Left cardiac atrium (tissue), 4 donors: ENCODE measurements around the gene SLC24A3. TPM values are rescaled to one million over a fixed set of nuclear protein-coding genes. Genes with fewer than 3 reads are reported as not detected.
"Not testable (repeated sequence)": the region's sequence is repeated elsewhere in the genome, so short reads cannot be mapped to it uniquely, and the experiment has no call there.

Experiments used
- ATAC-seq, 2 donors: fragments of 200-7000 bp; cut with Tn5 transposase; one replicate each; pipeline ENCODE4 v1.9.1; 2020; ENCODE audit warnings: mild to moderate bottlenecking in 2 of 2, moderate library complexity in 2 of 2
- DNase-seq: peaks from one replicate; pipeline ENCODE4 v3.0.0-alpha.2; 2020
- intact Hi-C, 2 donors: fragments of 100-400 bp; cut with DNase I; formaldehyde crosslinking; loops; one replicate each; pipeline versions ENCODE4 v1.14.1 to v1.15.1; 2022 to 2023
- total RNA-seq, 2 donors: library from RNA; stranded (reverse); fragmentation: NEBNext Ultra II Directional; extraction: Animal tissue kit (Norgen Biotek cat#: 25700); gene quantifications; one replicate each; pipeline ENCODE4 v1.2.1, GENCODE V29; 2021
- donor health status: DM: no; HTN: yes; CAD: no.
- donor health status: DM: no; HTN: yes; CAD: no; lungs with severe emphysema.
- donor health status: DM: yes; HTN: yes; CAD: no.
- donor health status: Dilated cardiomyopathy.

The SLC24A3 gene
- total RNA-seq, 2 donors from 2014 or later, result 2.1 to 4.1 TPM

GRCh38 chr20:19747903-19748302 is 535.5 kb downstream of the SLC24A3 start:
- DNase-seq, result no peak
- ATAC-seq, result no peak
- intact Hi-C loops, result loop anchor here in 1 of 2 donors (10.0 kb wide), 1 partner anchor 53 kb away; no protein-coding TSS in a partner anchor

- ATAC-seq, result no peak
- intact Hi-C loops, result loop anchor here in 1 of 2 donors (10.0 kb wide), 1 partner anchor 54 kb away; no protein-coding TSS in a partner anchor
These were observed 536.2 kb downstream of the SLC24A3 start for GRCh38 chr20:19748681-19749080.

DNA sequence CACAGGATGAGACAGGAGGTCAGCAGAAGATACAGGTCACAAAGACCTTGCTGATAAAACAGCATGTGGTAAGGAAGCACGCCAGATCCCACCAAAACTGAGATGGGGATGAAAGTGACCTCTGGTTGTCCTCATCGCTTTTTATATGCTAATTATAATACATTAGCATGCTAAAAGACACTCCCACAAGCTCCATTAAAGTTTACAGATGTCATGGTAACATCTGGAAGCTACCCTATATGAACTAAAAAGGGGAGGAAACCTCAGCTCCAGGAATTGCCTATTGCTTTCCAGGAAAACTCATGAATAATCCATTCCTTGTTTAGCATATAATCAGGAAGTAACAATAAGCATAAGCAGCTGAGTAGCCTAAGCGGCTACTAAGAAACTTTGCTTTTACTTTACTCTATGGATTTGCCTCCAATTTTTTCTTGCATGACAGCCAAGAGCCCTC is 537.2 kb downstream of the SLC24A3 start:
- intact Hi-C loops, result loop anchor here in 1 of 2 donors (10.0 kb wide), 1 partner anchor 55 kb away; no protein-coding TSS in a partner anchor
- DNase-seq (no peak), ATAC-seq (no peak)

More at GRCh38 chr20:19748681-19749080, 536.2 kb downstream of the SLC24A3 start:
- no peak for DNase-seq

DNA sequence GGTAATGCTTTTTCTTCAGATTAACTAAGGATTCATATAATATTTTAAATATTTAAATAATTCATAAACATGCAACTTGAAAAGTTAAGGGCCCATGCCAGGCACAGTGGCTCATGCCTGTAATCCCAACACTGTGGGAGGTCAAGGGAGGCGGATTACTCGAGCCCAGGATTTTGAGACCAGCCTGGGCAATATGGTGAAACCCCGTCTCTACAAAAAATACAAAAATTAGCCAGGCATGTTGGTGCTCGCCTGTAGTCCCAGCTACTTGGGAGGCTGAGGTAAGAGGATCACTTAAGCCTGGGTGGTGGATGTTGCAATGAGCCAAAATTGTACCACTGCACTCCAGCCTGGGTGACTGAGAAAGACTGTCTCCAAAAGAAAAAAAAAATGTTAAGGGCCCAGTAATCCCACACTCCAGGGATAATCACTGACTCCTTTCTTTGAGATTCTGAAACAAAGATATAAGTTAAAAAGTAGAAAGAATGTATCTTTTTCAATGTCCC is 537.7 kb downstream of the SLC24A3 start:
- intact Hi-C loops, result no loop called here
- no peak for ATAC-seq

DNA sequence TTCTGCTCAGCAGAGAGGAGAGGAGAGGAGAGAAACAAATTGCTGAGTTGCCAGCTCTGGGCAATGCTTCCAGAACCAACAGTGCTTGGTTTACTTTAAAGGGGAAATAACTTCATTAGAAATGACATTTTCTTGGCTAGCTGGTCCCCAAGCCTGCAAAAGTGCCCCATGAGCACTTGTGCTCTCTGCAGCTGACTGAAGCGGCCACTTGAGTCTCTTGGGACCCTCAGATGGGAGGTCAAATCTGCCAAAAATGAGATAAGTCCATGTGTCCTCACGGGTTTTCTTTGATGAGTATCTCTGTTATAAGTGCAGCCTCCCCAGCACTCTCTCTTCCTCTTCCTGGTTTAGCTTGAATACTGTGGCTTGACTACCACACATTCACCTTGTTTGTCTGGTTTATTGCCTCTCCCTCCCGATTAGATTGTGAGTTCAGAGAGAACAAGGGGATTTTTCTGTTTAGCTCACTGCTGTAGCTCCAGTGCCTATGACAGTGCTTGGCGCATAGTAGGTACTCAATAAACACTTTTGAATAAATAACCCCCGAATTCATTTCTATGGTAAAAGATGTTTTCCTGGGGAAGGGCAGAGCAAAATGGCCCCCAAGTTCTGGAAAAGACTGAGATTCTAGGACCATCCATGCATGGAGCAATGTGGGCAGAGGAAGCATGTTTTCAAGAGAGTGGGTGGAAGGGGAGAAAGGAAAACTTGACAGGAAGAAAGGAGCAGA is 538.6 kb downstream of the SLC24A3 start:
- intact Hi-C loops, result no loop called here
- ATAC-seq, result peak in 1 of 2 donors; percentile 42
- no peak for DNase-seq

More for the DNA sequence above, 537.7 kb downstream of the SLC24A3 start:
- DNase-seq, result no peak

- ATAC-seq, DNase-seq, intact Hi-C loops: not testable (repeated sequence)
These were observed 541.8 kb downstream of the SLC24A3 start for GRCh38 chr20:19754201-19754600.

GRCh38 chr20:19756761-19757486 is 544.5 kb downstream of the SLC24A3 start:
- no peak for DNase-seq
- intact Hi-C loops, result loop anchor here in 1 of 2 donors (2.0 kb wide), 1 partner anchor 66 kb away; no protein-coding TSS in a partner anchor
- no peak for ATAC-seq

- DNase-seq, result peak; percentile 92
These were observed 545.2 kb downstream of the SLC24A3 start for GRCh38 chr20:19757487-19758132.

DNA sequence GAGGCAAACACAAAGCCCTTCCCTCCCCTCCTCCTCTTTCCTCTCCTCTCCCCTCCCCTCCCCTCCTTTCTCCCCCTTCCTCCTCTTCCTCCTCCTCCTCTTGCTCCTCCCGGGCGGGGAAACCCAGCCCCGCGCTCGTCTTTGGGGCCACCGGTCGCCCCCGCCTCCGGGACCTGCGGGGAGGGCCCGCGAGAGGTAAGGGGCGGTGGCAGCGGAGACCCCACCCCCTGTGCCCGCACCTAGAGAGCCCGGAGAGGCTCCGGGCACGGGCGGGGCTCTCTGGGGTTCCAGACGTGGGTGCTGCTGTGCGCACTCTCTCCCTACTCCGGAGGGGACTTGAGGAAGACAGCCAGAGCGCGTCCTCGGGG is 545.7 kb downstream of the SLC24A3 start, which contains the start of gene RIN2:
Gene RIN2 (plus strand): TSS at position 126 of the 368 bp plus-strand sequence. CDS start 131,344 bp downstream, outside the sequence.
- no peak for DNase-seq
- ATAC-seq, result peak; percentile 50 to 73
- intact Hi-C loops, result no loop called here

More at GRCh38 chr20:19757487-19758132, 545.2 kb downstream of the SLC24A3 start:
- intact Hi-C loops, result loop anchor here in 1 of 2 donors (2.0 kb wide), 1 partner anchor 67 kb away; no protein-coding TSS in a partner anchor
- peak; percentile 89 to 91 for ATAC-seq

GRCh38 chr20:19758501-19759331 is 546.3 kb downstream of the SLC24A3 start:
- ATAC-seq (peak; percentile 45 to 56), DNase-seq (peak; percentile 89)
- intact Hi-C loops, result no loop called here

DNA sequence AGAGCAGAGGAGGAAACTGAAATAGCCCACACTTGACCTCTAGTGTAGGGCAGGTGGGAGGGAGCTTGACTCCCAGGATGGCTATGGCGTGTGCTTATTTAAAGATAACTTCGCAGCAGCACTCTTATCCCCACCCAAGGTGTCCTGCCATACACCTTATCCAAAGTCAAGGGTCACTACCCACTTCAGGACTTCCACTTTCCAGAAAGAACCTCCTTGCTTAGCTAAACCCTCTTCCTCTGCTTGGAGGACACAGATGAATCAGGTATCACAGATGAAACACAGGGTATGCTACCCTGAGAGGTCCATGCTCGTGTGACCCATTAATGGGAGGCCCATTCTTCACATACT is 547.9 kb downstream of the SLC24A3 start:
- intact Hi-C loops, result no loop called here
- DNase-seq, result no peak
- ATAC-seq, result no peak

DNA sequence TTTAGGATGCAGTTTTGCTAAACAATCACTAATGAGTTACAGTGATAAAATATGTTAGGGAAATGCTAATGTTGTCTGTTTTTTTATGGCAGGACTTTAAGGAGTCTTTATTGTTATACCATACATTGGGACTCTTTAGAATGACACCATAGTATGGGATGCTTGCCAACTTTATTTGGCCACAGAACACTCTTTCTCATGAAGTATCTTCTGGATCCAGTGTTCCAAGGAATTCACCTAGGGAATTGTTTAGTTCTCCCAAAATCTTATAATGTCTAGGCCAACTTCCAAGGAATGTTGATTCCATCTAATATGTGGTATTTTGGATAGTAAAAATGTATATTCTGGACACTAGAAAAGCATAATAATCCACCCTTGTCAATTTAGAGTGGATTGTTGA is 548.9 kb downstream of the SLC24A3 start:
- ATAC-seq (no peak), DNase-seq (no peak)
- intact Hi-C loops, result no loop called here

DNA sequence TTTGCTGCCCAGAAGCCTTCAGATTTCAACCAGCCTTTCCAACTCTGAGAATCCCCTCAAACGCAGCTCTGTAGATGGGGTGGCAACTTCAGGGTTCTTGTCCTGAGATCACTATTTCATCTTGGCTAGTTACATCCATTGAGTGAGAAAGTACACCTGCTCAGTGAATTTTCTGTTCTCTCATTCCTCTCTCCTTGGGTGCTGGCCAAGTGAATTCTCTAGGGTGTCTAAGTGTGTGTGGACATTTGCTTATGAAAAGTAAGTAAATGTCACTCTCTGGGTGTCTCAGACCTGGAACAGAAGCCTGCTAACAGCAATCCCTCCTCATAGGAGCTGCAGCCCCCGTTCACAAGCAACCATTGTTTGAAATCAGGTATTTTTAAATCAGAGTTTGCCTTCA is 549.4 kb downstream of the SLC24A3 start:
- intact Hi-C loops, result no loop called here
- DNase-seq, result no peak

DNA sequence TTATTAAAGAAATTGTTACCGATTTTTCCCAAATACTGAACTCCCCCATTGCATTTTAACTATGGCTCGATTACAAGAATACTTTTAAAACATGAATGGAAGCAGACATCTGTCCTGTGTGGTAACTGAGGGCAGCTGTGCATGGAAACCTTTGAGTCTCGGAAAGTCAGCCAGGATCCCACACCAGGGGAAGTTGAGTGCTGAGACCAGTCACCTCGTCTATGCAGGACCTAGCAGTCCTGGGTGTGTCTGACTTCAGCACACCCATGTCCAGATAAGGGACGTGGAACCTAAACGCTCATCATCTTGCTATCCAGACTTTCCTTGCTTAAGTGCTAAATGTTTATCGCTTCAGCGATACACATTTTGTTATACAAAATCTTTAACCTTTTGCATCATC is 551.8 kb downstream of the SLC24A3 start:
- ATAC-seq, result peak in 1 of 2 donors; percentile 6
- DNase-seq, result no peak
- intact Hi-C loops, result no loop called here

More for the DNA sequence above, 549.4 kb downstream of the SLC24A3 start:
- ATAC-seq, result no peak

DNA sequence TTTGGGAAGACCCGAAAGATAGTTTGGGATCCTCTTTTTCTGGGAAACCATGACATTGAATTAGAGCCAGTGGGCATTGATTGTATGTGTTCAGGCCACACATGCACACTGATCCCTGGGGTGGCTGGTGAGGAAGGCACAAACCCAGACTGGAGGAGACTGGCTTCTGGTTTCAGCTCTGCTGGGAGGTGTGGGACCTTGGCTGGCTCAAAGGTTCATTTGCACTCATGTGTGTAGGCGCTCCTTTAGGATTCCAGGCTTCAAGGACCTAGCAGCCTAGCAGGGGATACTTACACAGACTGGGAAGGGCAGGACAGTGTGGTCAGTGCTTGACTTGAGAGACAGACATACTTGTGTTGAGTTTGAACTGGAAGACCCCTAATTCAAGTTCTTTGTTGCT is 552.8 kb downstream of the SLC24A3 start:
- intact Hi-C loops, result no loop called here
- no peak for ATAC-seq

GRCh38 chr20:19765913-19766312 is 553.5 kb downstream of the SLC24A3 start:
- DNase-seq, result no peak

More for the DNA sequence above, 552.8 kb downstream of the SLC24A3 start:
- no peak for DNase-seq

GRCh38 chr20:19767070-19767469 is 554.6 kb downstream of the SLC24A3 start:
- intact Hi-C loops, result no loop called here
- no peak for DNase-seq
- ATAC-seq, result no peak

More at GRCh38 chr20:19765913-19766312, 553.5 kb downstream of the SLC24A3 start:
- no peak for ATAC-seq
- intact Hi-C loops, result no loop called here

DNA sequence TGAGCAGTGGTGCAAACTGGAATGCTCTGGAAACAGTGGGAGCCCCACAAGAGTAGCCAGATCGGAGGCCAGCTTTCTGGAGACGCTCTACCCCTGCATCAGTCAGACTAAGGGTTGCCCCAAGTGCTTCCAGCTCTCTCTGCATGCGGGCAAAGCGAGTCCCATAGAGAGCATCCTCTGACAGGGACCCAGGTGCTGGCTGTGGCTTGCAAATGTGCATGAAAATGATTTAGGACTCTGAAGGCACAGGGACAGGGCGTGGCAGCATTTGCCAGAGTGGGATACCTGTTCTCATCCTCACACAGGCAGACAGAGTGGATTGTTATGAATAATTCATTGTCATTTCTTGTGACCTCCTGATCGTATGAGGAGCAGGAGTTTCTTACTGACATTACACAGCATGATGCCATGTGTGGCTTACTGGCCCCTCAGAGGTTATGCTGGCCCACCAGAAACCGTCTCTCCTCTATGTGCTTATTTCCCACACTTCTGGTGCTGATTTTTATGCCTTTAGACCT is 555.9 kb downstream of the SLC24A3 start:
- intact Hi-C loops, result no loop called here
- no peak for ATAC-seq
- no peak for DNase-seq
